ENCODE results near the gene ADGRL1. TPM values are rescaled to one million over a fixed set of nuclear protein-coding genes. Genes with fewer than 3 reads are reported as not detected.
"Not testable (repeated sequence)": the region's sequence is repeated elsewhere in the genome, so short reads cannot be mapped to it uniquely, and the experiment has no call there.

The ADGRL1 gene
- total and polyA plus RNA-seq, 3 donors from 2014 or later = 23.8 to 57.2 (median 45.0) TPM

GRCh38 chr19:14189415-14189814 lies 16.6 kb downstream of the ADGRL1 start:
- H3K27ac ChIP-seq = no peak overlapping the region
- no peak for DNase-seq
- no peaks in the 10 kb centered on the region for H3K9me3 ChIP-seq
- H3K36me3 ChIP-seq (ENCODE audit: low read depth, missing control alignments) = no peaks in the 10 kb centered on the region
- TF ChIP-seq CTCF (IDR thresholded peaks at IDR 0.05) (no peak), POLR2A (IDR thresholded peaks at IDR 0.05) (no peak)
- intact Hi-C loops (cut with DNase I; ENCODE audit: low total_unique reads) = no loop called here
- no peaks in the 10 kb centered on the region for H3K4me1 ChIP-seq
- WGBS, 2 donors = 96 to 97% methylated on average over 12 of the region's 12 CpGs
- H3K4me3 ChIP-seq = no peak overlapping the region
- no peaks in the 10 kb centered on the region for H3K27me3 ChIP-seq

- intact Hi-C loops (cut with DNase I; ENCODE audit: low total_unique reads); H3K9me3 ChIP-seq; DNase-seq; H3K4me3 ChIP-seq; H3K36me3 ChIP-seq (ENCODE audit: low read depth, missing control alignments); H3K27me3 ChIP-seq; H3K4me1 ChIP-seq; H3K27ac ChIP-seq: not testable (repeated sequence)
- WGBS, 2 donors = 91 to 95% methylated on average over 7 of the region's 7 CpGs
Observed at GRCh38 chr19:14188086-14188485, 17.9 kb downstream of the ADGRL1 start.

GRCh38 chr19:14187561-14187960 lies 18.4 kb downstream of the ADGRL1 start:
- H3K4me1 ChIP-seq = no peaks in the 10 kb centered on the region
- WGBS, 2 donors = 73 to 81% methylated on average over 12 of the region's 12 CpGs
- H3K27ac ChIP-seq = no peak overlapping the region
- intact Hi-C loops (cut with DNase I; ENCODE audit: low total_unique reads) = no loop called here
- no peaks in the 10 kb centered on the region for H3K27me3 ChIP-seq
- no peaks in the 10 kb centered on the region for H3K36me3 ChIP-seq (ENCODE audit: low read depth, missing control alignments)
- no peak overlapping the region for H3K4me3 ChIP-seq
- H3K9me3 ChIP-seq = no peaks in the 10 kb centered on the region
- TF ChIP-seq POLR2A (IDR thresholded peaks at IDR 0.05) (no peak), CTCF (IDR thresholded peaks at IDR 0.05) (no peak)
- DNase-seq = no peak

GRCh38 chr19:14186684-14187083 lies 19.3 kb downstream of the ADGRL1 start:
- H3K27me3 ChIP-seq; H3K9me3 ChIP-seq; H3K27ac ChIP-seq; intact Hi-C loops (cut with DNase I; ENCODE audit: low total_unique reads); H3K36me3 ChIP-seq (ENCODE audit: low read depth, missing control alignments); H3K4me3 ChIP-seq; H3K4me1 ChIP-seq; DNase-seq: not testable (repeated sequence)
- 88 to 94% methylated on average over 9 of the region's 9 CpGs for WGBS, 2 donors

- DNase-seq; H3K27ac ChIP-seq; H3K4me3 ChIP-seq; H3K36me3 ChIP-seq (ENCODE audit: low read depth, missing control alignments); H3K27me3 ChIP-seq; H3K9me3 ChIP-seq; H3K4me1 ChIP-seq; intact Hi-C loops (cut with DNase I; ENCODE audit: low total_unique reads): not testable (repeated sequence)
- WGBS, 2 donors = 94 to 95% methylated on average over 1 of the region's 1 CpG
Observed at GRCh38 chr19:14185691-14186090, 20.3 kb downstream of the ADGRL1 start.

- WGBS, 2 donors = 96 to 98% methylated on average over 5 of the region's 5 CpGs
- no peaks in the 10 kb centered on the region for H3K4me1 ChIP-seq
- intact Hi-C loops (cut with DNase I; ENCODE audit: low total_unique reads) = no loop called here
- H3K4me3 ChIP-seq = no peak overlapping the region
- H3K27me3 ChIP-seq = no peaks in the 10 kb centered on the region
- no peak overlapping the region for H3K27ac ChIP-seq
- H3K9me3 ChIP-seq = no peaks in the 10 kb centered on the region
- DNase-seq = no peak
- H3K36me3 ChIP-seq (ENCODE audit: low read depth, missing control alignments) = no peaks in the 10 kb centered on the region
- no peak for TF ChIP-seq CTCF (IDR thresholded peaks at IDR 0.05)
- TF ChIP-seq POLR2A (IDR thresholded peaks at IDR 0.05) = no peak
Observed at GRCh38 chr19:14185158-14185557, 20.8 kb downstream of the ADGRL1 start.
